NT2/D1 (cell line): ENCODE results near the gene RICTOR.

Experiments used
- YY1 ChIP-seq: IDR thresholded peaks from 2 replicates; pipeline ENCODE4 v1.6.1; 2011; ENCODE audit not compliant: insufficient read length, insufficient read depth
- ZNF274 ChIP-seq: IDR thresholded peaks from 2 replicates; pipeline ENCODE4 v1.6.1; 2011; ENCODE audit warnings: mild to moderate bottlenecking, low read depth, low read length

DNA sequence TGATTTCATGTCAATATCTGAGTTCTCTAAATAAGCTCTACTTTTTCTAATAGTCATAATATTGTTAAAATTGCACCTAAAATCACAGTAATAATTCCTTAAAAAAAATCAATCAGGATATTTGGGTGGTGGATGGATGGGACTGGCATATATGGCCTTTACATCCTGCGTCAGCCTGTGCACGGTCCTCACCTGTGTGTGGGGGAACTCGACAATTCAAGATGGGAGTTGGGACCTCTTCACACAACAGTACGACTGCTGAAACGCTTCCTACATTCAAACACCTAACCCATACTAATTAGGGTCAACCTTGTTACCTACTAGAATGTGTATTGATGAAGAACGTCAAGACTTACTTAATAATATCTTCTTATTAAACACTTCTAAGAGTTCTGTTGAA is 137.9 kb downstream of the RICTOR start:
- TF ChIP-seq ZNF274 (no peak), YY1 (no peak)
